ENCODE measurements around the gene BEGAIN. TPM values are rescaled to one million over a fixed set of nuclear protein-coding genes. Genes with fewer than 3 reads are reported as not detected.

The BEGAIN gene
- total and polyA plus RNA-seq, 9 donors, result 0.35 to 11.0 (median 4.6) TPM

- 71 to 80% (median 76%) methylated on average over 7 of the region's 7 CpGs for WGBS, 3 donors
- no peak overlapping the region for H3K4me3 ChIP-seq
These were observed 99.2 kb downstream of the BEGAIN start for GRCh38 chr14:100488057-100488456.

GRCh38 chr14:100487304-100487703 is 99.9 kb downstream of the BEGAIN start:
- Histone ChIP-seq H3K9me3 (no peaks in the 10 kb centered on the region), H3K4me3 (no peak overlapping the region), H3K4me1 (ENCODE audit: insufficient read depth) (peaks cover 2% of the 10 kb centered on the region), H3K27ac (no peak overlapping the region), H3K27me3 (no peaks in the 10 kb centered on the region), H3K36me3 (no peaks in the 10 kb centered on the region)
- DNase-seq, result no peak
- TF ChIP-seq CTCF (IDR thresholded peaks at IDR 0.05) (no peak), EP300 (IDR thresholded peaks at IDR 0.05) (no peak), POLR2A (IDR thresholded peaks at IDR 0.05) (no peak)
- intact Hi-C loops (cut with DNase I), result no loop called here

More at GRCh38 chr14:100488057-100488456, 99.2 kb downstream of the BEGAIN start:
- H3K9me3 ChIP-seq, result no peaks in the 10 kb centered on the region
- no peak overlapping the region for H3K27ac ChIP-seq
- DNase-seq, result no peak
- TF ChIP-seq POLR2A (IDR thresholded peaks at IDR 0.05) (no peak), CTCF (IDR thresholded peaks at IDR 0.05) (no peak), EP300 (IDR thresholded peaks at IDR 0.05) (no peak)
- intact Hi-C loops (cut with DNase I), result no loop called here
- peaks cover 2% of the 10 kb centered on the region for H3K4me1 ChIP-seq (ENCODE audit: insufficient read depth)
- no peaks in the 10 kb centered on the region for H3K36me3 ChIP-seq
- H3K27me3 ChIP-seq, result no peaks in the 10 kb centered on the region

Small RNA genes within 50 kb of the gene (small RNA-seq; reads per million reads assigned to genes)
- not detected for gene RN7SKP92

Other genes starting within 250 kb of the BEGAIN start
- gene WDR25, start 210.9 kb downstream of the BEGAIN start, total RNA-seq, result 10 to 100 TPM in 3 of 7 donors, 1 to 10 TPM in 4; 8.4 to 16.9 (median 9.8) TPM
- 1 to 10 TPM; 4.2 to 7.4 TPM for gene WDR25, start 210.9 kb downstream of the BEGAIN start, polyA plus RNA-seq
- gene DLK1, start 139.5 kb upstream of the BEGAIN start, total RNA-seq, result 1,000 to 10,000 TPM in 2 of 7 donors, 100 to 1,000 TPM in 4, 10 to 100 TPM in 1; 67.0 to 1,875 (median 133) TPM
- gene DLK1, start 139.5 kb upstream of the BEGAIN start, polyA plus RNA-seq, result 100 to 1,000 TPM in 1 of 2 donors, 10 to 100 TPM in 1; 34.2 to 101 TPM
- 1,000 to 10,000 TPM in 3 of 7 donors, 100 to 1,000 TPM in 4; 186 to 1,950 (median 421) TPM for gene MEG3, start 238.7 kb upstream of the BEGAIN start, total RNA-seq
- 100 to 1,000 TPM; 196 to 293 TPM for gene MEG3, start 238.7 kb upstream of the BEGAIN start, polyA plus RNA-seq

Data from ovary (tissue), 9 donors.